ENCODE measurements around the gene C10orf120.

Gene C10orf120

GRCh38 chr10:122713091-122713885 is 13.6 kb upstream of the C10orf120 start:
- Histone ChIP-seq H3K4me1 (ENCODE audit: low read length) (no peaks in the 10 kb centered on the region), H3K4me2 (ENCODE audit: low read length) (no peak overlapping the region), H2AFZ (ENCODE audit: low read depth, low read length) (no peak overlapping the region), H3K9ac (ENCODE audit: low read length) (no peak overlapping the region), H3K27ac (ENCODE audit: low read length) (no peak overlapping the region), H3K9me3 (ENCODE audit: insufficient read depth, low read length) (no peaks in the 10 kb centered on the region), H3K36me3 (replicated peaks; ENCODE audit: low read depth, low read length) (no peaks in the 10 kb centered on the region), H3K4me3 (ENCODE audit: low read length) (no peak overlapping the region), H4K20me1 (ENCODE audit: insufficient read depth, low read length) (no peaks in the 10 kb centered on the region), H3K79me2 (ENCODE audit: low read length) (no peaks in the 10 kb centered on the region), H3K27me3 (ENCODE audit: low read depth, low read length) (peaks cover 13% of the 10 kb centered on the region)
- no peak for TF ChIP-seq CTCF (IDR thresholded peaks at IDR 0.05; ENCODE audit: low read depth, low read length)
- no peak for TF ChIP-seq EZH2phosphoT487 (IDR thresholded peaks at IDR 0.05; ENCODE audit: low read depth)

- no peak overlapping the region for H3K4me2 ChIP-seq (ENCODE audit: low read length)
- no peak overlapping the region for H2AFZ ChIP-seq (ENCODE audit: low read depth, low read length)
- no peaks in the 10 kb centered on the region for H4K20me1 ChIP-seq (ENCODE audit: insufficient read depth, low read length)
- H3K27ac ChIP-seq (ENCODE audit: low read length), result no peak overlapping the region
- H3K36me3 ChIP-seq (replicated peaks; ENCODE audit: low read depth, low read length), result no peaks in the 10 kb centered on the region
- peaks cover 10% of the 10 kb centered on the region for H3K27me3 ChIP-seq (ENCODE audit: low read depth, low read length)
- no peaks in the 10 kb centered on the region for H3K9me3 ChIP-seq (ENCODE audit: insufficient read depth, low read length)
- H3K79me2 ChIP-seq (ENCODE audit: low read length), result no peaks in the 10 kb centered on the region
- H3K9ac ChIP-seq (ENCODE audit: low read length), result no peak overlapping the region
- H3K4me3 ChIP-seq (ENCODE audit: low read length), result no peak overlapping the region
- H3K4me1 ChIP-seq (ENCODE audit: low read length), result no peaks in the 10 kb centered on the region
- TF ChIP-seq EZH2phosphoT487 (IDR thresholded peaks at IDR 0.05; ENCODE audit: low read depth) (no peak), CTCF (IDR thresholded peaks at IDR 0.05; ENCODE audit: low read depth, low read length) (no peak)
Measured at GRCh38 chr10:122710576-122710975, 10.9 kb upstream of the C10orf120 start.

DNA sequence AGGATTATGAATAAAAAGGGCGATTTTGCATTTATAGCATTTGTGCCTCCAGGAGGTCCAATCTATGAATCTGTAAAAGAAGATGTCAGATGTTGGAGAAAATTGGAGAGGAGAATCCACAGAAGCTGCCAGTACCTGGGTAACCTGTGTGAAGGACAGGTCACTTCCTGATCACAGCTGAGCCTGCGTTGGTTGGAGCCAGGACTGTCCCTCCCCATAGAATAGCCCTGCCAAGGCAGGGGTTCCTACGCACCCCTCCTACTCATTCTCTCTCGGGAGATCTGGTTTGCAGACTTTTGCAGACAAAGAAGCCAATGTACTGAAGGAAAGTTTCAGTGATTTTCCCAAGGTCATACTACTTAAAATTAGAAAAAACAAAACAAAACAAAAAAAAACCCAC is 10.3 kb upstream of the C10orf120 start:
- Histone ChIP-seq H3K9me3 (ENCODE audit: insufficient read depth, low read length) (no peaks in the 10 kb centered on the region), H3K36me3 (replicated peaks; ENCODE audit: low read depth, low read length) (no peaks in the 10 kb centered on the region), H3K9ac (ENCODE audit: low read length) (no peak overlapping the region), H3K79me2 (ENCODE audit: low read length) (no peaks in the 10 kb centered on the region), H3K27ac (ENCODE audit: low read length) (no peak overlapping the region), H3K27me3 (ENCODE audit: low read depth, low read length) (peaks cover 10% of the 10 kb centered on the region), H4K20me1 (ENCODE audit: insufficient read depth, low read length) (no peaks in the 10 kb centered on the region), H2AFZ (ENCODE audit: low read depth, low read length) (no peak overlapping the region), H3K4me1 (ENCODE audit: low read length) (no peaks in the 10 kb centered on the region), H3K4me3 (ENCODE audit: low read length) (no peak overlapping the region), H3K4me2 (ENCODE audit: low read length) (no peak overlapping the region)
- TF ChIP-seq EZH2phosphoT487 (IDR thresholded peaks at IDR 0.05; ENCODE audit: low read depth) (no peak), CTCF (IDR thresholded peaks at IDR 0.05; ENCODE audit: low read depth, low read length) (no peak)

DNA sequence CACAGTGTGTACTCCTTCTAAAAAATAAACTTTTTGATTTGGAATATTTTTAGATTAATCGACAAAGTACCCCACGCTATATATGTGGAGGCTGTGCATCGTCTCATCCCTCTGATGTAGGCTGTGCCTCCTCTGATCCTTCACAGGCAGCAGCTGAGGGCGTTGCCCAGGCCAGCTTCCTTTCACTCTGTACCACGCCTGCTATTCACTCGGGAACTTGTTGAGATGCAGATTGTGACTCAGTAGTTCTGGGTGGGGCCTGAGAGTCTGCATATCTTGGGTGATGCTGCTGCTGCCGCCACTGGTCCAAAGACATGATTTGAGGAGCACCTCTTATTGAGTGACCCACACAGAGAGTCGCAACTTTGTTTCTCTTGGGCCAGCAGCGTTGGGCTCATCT is 7.9 kb upstream of the C10orf120 start:
- Histone ChIP-seq H3K9ac (ENCODE audit: low read length) (no peak overlapping the region), H4K20me1 (ENCODE audit: insufficient read depth, low read length) (no peaks in the 10 kb centered on the region), H3K79me2 (ENCODE audit: low read length) (no peaks in the 10 kb centered on the region), H3K4me2 (ENCODE audit: low read length) (no peak overlapping the region), H3K4me3 (ENCODE audit: low read length) (no peak overlapping the region), H3K9me3 (ENCODE audit: insufficient read depth, low read length) (no peaks in the 10 kb centered on the region), H3K27ac (ENCODE audit: low read length) (no peak overlapping the region), H3K4me1 (ENCODE audit: low read length) (no peaks in the 10 kb centered on the region), H3K27me3 (ENCODE audit: low read depth, low read length) (peaks cover 5% of the 10 kb centered on the region; the same call in 1 of the 2 replicates), H2AFZ (ENCODE audit: low read depth, low read length) (no peak overlapping the region), H3K36me3 (replicated peaks; ENCODE audit: low read depth, low read length) (no peaks in the 10 kb centered on the region)
- TF ChIP-seq CTCF (IDR thresholded peaks at IDR 0.05; ENCODE audit: low read depth, low read length) (no peak), EZH2phosphoT487 (IDR thresholded peaks at IDR 0.05; ENCODE audit: low read depth) (no peak)

Data from OCI-LY3 (cell line).